HG02970 (cell line): ENCODE results near the gene CDH12.
"Not testable (repeated sequence)": the region's sequence is repeated elsewhere in the genome, so short reads cannot be mapped to it uniquely, and the experiment has no call there.

ENCODE experiments used
- ATAC-seq: cut with Tn5 transposase; IDR thresholded peaks from one replicate; pipeline ENCODE4 v1.9.1; 2021; ENCODE audit warnings: mild to moderate bottlenecking, moderate library complexity, moderate number of reproducible peaks; ENCODE audit not compliant: unreplicated experiment, low FRiP score

The CDH12 gene

DNA sequence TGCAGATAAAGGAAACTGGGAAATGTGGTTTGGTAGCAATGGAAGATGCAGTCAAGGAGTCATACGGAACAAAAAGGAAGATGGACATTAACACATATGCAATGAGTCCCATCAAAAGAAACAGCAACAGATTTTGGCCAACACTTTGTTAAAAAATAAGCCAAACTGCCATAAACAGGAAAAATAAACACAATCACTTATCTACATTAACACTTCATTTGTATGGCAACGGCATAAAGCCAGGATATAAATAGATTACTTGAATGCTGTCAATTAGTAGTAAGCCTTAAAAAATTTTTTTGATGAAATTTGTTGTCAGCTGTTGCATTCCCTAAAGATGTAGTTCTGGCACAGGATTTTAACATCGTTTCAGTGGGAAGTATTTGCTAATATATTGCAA, 190.8 kb downstream of the CDH12 start:
- ATAC-seq: no peak

DNA sequence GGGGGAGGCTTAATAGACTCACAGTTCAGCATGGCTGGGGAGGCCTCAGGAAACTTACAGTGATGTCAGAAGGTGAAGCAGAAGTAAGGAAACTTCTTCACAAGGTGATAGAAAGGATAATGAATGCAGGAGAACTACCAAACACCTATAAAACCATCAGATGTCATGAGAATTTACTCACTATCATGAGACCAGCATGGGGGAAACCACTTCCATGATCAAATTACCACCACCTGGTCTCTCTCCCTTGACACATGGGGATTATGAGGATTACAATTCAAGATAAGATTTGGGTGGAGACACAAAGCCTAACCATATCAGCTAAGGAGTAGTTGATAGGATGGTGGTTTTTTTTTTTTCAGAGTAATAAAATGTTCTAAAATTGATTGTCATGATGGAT, 201.8 kb downstream of the CDH12 start:
- no peak for ATAC-seq

- no peak for ATAC-seq
These were observed 202.6 kb downstream of the CDH12 start for GRCh38 chr5:22650511-22650910.

DNA sequence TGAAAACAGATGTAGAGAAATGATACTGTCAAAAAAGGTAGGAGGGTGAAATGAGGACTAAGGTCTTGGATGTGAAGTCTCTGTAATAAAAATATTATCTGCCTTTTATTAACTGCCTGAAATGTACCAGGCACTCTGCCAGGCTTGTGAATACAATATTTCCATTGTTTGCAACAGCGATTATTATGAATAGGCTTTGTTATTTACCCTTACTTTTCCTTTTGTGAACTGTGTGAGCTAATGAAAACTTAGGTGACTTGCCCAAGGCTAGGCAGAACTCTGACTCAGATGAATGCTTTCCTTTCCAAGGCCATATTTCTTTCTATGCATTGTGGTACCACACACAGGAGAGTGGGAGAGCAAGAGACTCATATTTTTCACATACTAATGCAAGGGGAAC, 204.1 kb downstream of the CDH12 start:
- ATAC-seq: no peak

GRCh38 chr5:22644859-22645258, 208.3 kb downstream of the CDH12 start:
- ATAC-seq: no peak

DNA sequence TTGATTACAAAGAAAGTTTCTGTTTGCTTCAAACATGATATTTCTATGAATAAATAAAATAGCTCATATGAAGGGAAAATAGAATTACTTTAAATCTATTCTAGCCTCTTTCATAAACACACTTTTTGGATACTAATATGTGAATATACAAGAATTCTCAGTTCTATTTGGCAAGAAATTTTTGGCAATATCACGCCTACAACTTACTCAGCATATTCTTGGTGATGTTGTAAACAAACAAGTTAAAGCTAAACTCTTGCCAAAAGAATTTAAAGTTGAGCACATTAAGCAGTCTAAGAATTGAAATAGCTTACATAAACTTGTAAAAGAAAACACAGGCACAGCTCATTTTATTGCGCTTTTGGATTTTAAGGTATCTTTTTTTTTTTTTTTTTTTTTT, 209.8 kb downstream of the CDH12 start:
- ATAC-seq: no peak

DNA sequence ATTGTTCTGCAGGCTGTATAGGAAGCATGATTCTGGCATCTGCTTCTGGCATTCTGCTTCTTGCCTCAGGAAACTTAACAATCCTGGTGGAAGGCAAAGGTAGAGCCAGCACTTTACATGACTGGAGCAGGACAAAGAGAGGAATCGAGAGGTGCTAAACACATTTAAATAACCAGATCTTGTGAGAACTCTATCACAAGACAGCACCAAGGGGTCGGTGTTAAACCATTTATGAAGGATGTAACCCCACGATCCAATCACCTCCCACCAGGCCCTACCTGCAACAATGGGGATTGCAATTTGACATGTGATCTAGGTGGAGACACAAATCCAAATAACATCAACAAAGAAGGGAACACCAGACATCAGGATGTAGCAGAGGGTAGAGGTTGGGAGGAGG, 221.5 kb downstream of the CDH12 start:
- ATAC-seq: no peak

- ATAC-seq: no peak
These were observed 226.1 kb downstream of the CDH12 start for GRCh38 chr5:22627029-22627428.

DNA sequence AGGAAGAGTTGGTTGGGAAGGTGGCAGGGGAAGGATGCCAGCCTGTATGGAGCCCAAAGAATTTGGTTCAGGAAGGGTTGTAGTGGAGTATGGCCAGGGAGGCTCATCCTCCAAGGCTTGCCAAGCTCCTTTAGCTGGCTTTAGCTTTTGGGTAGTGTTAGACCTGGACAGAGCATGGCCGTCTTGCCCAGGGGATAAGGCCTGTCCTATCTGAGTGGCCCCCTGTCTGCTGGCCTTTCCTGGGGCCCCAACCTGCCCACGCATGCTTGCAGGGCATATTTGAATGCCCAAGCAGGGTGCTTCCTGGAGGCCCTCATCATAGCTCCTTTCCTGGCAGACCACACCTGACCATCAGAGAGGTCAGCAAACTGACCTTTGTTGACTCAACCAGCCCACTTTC, 227.7 kb downstream of the CDH12 start:
- no peak for ATAC-seq

DNA sequence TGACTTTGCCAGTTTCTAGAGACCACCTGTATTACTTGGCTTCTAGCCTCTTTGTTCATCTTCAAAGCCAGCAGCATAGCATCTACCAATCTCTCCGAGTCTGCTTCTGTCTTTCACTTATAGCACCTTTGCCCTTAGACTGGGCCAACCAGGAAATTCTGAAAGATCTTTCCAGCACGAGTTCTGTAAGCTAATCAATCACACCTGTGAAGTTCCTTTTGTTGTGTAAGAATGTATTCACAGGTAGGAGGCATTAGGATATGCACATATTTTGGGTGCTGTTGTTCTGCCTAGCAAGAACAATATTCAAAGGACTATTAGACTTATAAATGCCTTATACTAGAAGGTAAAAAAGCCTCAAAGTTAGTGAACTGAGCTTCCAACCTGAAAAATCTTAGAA, 232.1 kb downstream of the CDH12 start:
- no peak for ATAC-seq

- no peak for ATAC-seq
These were observed 237.2 kb downstream of the CDH12 start for GRCh38 chr5:22615964-22616363.

- ATAC-seq: no peak
These were observed 238.6 kb downstream of the CDH12 start for GRCh38 chr5:22614486-22615094.

DNA sequence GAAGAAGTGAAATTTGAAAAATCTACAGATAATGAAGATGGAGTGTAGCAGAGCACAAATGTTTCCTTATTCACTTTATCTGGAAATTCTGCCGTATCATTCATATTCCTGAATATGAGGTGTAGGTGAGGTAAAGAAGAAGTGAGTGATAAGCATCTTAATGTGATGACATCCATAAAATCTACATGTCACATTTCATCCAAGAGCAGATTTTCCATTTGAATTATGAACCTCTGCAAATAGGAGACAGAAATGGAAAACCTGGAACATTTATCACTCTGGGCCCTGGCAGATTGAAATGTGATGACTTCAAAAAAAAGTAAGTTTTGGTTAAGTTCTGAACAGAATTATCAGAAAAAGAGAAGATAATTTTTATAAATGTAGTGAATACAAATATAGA, 240.2 kb downstream of the CDH12 start:
- ATAC-seq: no peak

DNA sequence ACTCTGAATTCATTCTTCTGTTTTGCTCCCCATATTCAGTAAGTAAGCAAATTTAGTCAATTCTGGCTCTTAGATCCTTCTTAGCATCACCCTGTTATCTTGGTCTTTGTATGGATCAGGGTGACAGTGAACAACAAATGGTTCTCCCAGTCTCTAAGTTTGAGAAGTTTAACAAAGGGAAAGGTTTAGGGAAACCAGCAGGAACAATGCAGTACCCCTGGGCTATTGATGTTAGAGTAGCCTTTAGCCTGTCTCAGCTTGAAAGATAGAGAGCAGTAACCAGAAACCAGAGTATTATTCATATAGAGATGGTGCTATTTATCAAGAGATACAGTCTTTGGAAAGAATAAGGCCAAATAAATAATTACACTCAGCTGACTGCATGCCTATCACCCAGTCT, 241.8 kb downstream of the CDH12 start:
- no peak for ATAC-seq

- ATAC-seq: not testable (repeated sequence)
These were observed 245.6 kb downstream of the CDH12 start for GRCh38 chr5:22607498-22607897.

GRCh38 chr5:22605473-22605872, 247.7 kb downstream of the CDH12 start:
- ATAC-seq: no peak

- ATAC-seq: no peak
These were observed 248.4 kb downstream of the CDH12 start for GRCh38 chr5:22604711-22605110.

GRCh38 chr5:22598796-22599195, 254.3 kb downstream of the CDH12 start:
- no peak for ATAC-seq

DNA sequence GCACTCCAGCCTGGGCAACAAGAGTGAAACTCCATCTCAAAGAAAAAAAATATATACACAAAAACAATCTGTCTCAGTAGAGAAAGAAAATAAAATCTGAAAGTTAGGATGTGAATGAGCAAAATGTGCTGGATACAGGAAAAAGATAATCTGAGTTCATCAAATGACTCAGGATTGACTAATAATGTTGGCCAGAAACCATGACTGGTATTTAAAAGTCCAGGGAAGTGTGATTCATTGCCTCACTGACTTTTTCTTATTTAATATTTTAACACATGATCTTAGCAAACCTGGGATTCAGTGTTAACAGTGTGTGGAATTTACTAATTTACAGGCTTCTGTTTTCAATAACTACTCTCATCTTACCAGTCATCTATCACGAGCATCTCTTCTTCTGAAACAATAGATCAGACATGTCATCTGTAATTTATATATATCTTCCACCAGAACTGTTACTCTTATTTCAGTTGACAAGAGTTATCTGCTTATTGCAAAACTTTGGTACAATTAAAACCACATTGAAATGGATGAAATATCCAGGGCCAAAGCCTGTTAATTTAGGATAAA, 256.7 kb downstream of the CDH12 start:
- ATAC-seq: no peak

- no peak for ATAC-seq
These were observed 258.7 kb downstream of the CDH12 start for GRCh38 chr5:22594491-22594890.

- ATAC-seq: no peak
These were observed 259.6 kb downstream of the CDH12 start for GRCh38 chr5:22593592-22593991.

DNA sequence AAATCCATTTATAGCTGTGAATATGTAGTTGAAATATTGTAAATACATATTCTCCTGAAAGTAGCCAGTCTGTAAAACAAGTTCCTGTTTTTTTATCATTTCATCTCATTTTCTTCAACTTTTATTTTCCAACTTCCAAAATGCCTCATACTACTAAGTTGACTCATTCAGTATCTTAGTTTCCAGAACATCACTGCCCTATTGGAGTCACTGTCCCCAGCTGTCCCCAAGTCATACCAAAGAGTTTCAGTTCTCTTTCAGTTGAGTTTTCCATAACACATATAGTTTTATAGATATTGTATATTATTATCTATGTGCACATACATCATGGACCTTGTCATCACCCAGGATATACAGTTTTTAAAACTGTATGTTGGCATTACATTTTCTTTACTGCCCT, 261.7 kb downstream of the CDH12 start:
- ATAC-seq: no peak
